Motor neuron (in vitro differentiated cells): ENCODE data around the gene BCAS1. TPM values are rescaled to one million over a fixed set of nuclear protein-coding genes. Genes with fewer than 3 reads are reported as not detected.

ENCODE experiments used
- ATAC-seq, 8 experiments: fragments of 200-7000 bp; cut with Tn5 transposase; replicated peaks in 6 of 8; 2 replicates each; pipeline ENCODE4 v1.8.0; 2021; ENCODE audit warnings: mild to moderate bottlenecking in 8 of 8, moderate library complexity in 8 of 8
- H3K27ac ChIP-seq, 2 donors: fragments of 250-450 bp; sonication (Bioruptor Pico); 2 replicates each; pipeline ENCODE4 v1.9.0; 2021; ENCODE audit warnings: antibody characterized with exemption in 2 of 2, mild to moderate bottlenecking in 2 of 2, moderate library complexity in 1 of 2
- H3K4me1 ChIP-seq, 2 donors: fragments of 250-450 bp; sonication (Bioruptor Pico); replicated peaks in 1 of 2; 2 replicates each; pipeline ENCODE4 v1.6.1; 2021; ENCODE audit warnings: antibody characterized with exemption in 2 of 2, mild to moderate bottlenecking in 2 of 2, moderate library complexity in 1 of 2
- H3K4me3 ChIP-seq, 5 donors: fragments of 250-450 bp; sonication (Bioruptor Pico); 2 replicates each; pipeline ENCODE4 v1.9.0; 2021; ENCODE audit warnings: antibody characterized with exemption in 5 of 5, mild to moderate bottlenecking in 5 of 5, moderate library complexity in 4 of 5
- WGBS, 10 experiments: fragments of 450-650 bp; shearing (Covaris generic); methylation state at CpG; one replicate each; pipeline ENCODE4 v1.0.0; 2022; 5-methylcytosine and 5-hydroxymethylcytosine counted together
- in situ Hi-C, 9 experiments: fragments of 400-800 bp; cut with MboI; loops; one replicate each; pipeline ENCODE4 v1.15.0; 2021; ENCODE audit warnings: low sequenced_read_pairs in 9 of 9, low pct_unique_long_range_greater_than_20kb in 2 of 9; ENCODE audit not compliant: unreplicated experiment in 9 of 9
- total RNA-seq, 8 experiments: library from RNA; unstranded; fragments of 300-600 nt; gene quantifications; 2 replicates each; pipeline versions ENCODE4 v1.2.3 to v1.2.4, GENCODE V29; 2022

Gene BCAS1
- total RNA-seq, 8 experiments from 2014 or later = 0.05 to 1.3 (median 0.28) TPM

DNA sequence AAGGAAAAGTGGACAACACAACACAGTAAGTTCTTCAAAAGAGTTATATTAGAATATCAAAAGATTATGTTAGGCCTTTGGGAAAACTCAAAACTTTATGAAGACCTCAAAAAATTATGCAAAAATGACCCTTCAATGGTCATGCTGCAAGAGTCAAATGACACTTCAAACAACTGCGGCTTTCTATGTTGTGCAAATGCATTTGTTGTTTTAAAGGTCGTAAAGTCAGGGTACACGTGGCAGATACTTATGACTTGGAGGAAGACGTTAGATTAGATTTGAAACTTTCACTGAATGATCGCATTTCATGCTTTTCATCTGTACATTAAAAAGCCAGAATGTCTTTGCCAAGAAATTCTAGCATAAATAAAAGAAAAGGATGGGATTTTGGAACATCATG is 31.4 kb downstream of the BCAS1 start:
- no peak for ATAC-seq
- 53 to 100% (median 76%) methylated on average over 1 to 5 of the region's 5 CpGs; no CpG with 5 or more reads in 1 of the 10 experiments for WGBS, 10 experiments
- in situ Hi-C loops = no loop called here
- Histone ChIP-seq H3K4me1 (no peaks in the 10 kb centered on the region), H3K27ac (no peak overlapping the region), H3K4me3 (no peak overlapping the region)

DNA sequence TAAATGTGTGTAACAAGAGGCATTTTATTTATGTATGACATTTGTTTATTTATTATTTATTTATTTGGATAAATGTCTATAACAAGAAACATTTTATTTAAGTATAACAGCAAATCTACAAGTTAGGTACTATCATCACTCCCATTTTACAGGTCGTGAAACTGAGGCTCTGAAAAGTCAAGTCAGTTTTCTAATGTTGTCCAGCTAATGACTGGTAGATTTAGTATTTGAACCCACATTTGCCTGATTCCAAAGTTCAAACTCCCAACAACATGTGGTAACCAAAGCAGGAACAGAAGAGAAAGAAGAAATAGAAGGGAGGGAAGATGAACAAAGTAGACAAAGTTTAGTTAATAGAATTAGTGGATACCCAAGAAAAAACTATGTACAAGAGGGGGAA is 32.9 kb downstream of the BCAS1 start:
- 17 to 86% (median 67%) methylated on average over 1 of the region's 1 CpG; no CpG with 5 or more reads in 5 of the 10 experiments for WGBS, 10 experiments
- Histone ChIP-seq H3K27ac (no peak overlapping the region), H3K4me1 (no peaks in the 10 kb centered on the region), H3K4me3 (no peak overlapping the region)
- no peak for ATAC-seq
- in situ Hi-C loops = no loop called here

DNA sequence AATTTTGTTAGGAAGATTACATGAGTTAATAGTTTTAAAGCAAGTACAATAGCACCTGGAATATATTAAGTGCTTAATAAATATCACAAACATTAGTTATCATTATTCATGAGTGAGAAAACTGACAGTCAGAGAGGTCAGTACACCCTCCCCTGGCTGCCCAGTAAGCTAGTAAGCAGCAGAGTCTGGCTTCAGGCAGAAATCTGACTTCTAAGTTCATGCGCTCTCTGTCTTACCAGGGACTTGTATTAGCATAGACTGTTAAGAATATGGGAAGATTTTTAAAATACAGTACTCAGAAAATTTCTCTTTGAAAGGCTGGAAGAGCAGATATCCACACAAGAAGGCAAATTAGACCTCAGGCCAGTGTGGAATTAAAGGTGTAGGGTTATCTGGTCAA is 40.8 kb downstream of the BCAS1 start:
- ATAC-seq = peak in 2 of 8 experiments; percentile 69 to 73
- Histone ChIP-seq H3K27ac (no peak overlapping the region), H3K4me1 (peaks cover 17 to 19% of the 10 kb centered on the region in 2 donors), H3K4me3 (no peak overlapping the region)
- whole genome bisulfite sequencing, 10 experiments = 60 to 100% (median 86%) methylated on average over 1 of the region's 1 CpG; no CpG with 5 or more reads in 3 of the 10 experiments
- in situ Hi-C loops = no loop called here

DNA sequence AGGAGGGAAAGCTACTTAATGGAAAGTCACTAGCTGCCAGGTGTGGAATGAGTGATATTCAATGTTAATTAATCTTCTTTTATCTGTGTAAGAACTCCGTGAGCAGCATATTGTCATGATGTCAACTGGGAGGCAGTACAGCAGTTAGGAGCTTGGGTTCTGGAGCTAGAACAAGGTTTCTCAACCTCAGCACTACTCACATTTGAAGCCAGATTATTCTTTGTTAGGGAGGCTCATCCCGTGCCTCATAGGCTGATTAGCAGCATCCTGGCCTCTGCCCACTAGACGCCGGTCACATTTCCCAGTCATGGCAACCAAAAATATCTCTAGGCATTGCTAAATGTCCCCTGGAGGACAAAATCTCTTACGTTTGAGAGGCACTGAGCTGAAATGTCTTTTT is 41.2 kb downstream of the BCAS1 start:
- H3K27ac ChIP-seq = no peak overlapping the region
- in situ Hi-C loops = no loop called here
- H3K4me3 ChIP-seq = no peak overlapping the region
- H3K4me1 ChIP-seq = peaks cover 21 to 24% of the 10 kb centered on the region in 2 donors
- WGBS, 10 experiments = 0 to 90% (median 74%) methylated on average over 1 to 5 of the region's 5 CpGs; no CpG with 5 or more reads in 1 of the 10 experiments
- peak in 1 of 8 experiments; percentile 37 for ATAC-seq

DNA sequence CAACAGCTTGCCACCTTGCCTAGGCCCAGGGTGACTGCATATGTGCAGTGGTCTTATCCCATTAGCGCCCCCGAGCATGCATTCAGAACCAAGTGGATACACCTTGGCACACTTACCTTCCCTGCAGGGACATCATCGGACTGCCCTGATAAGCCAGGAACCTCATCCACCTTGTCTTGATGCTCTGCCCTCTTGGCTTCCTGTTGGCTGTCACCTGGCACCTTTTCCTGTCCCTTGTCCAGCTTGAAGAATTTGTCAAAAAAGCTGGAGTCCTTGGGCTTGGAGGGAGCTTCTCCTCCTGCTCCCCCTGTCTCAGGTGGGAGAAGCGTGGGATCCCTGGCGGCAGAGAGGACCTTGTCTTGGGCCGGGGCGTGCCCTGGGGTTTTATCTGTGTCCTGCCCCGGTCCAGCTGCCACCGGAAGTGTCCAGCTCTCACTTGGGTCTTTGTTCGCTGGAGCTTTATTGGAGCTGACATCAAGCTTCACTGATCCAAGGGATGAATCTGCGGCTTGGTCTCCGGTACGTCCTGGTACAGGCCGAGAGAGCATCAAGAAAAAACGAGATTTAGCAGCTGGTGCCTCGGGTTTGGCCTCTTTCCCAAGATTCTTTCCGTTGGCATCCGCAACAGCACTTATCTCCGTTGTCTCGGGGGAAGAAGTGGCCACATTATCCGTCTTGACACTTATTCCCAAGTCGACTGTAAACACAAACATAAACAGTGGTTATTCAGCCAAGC is 42.0 kb downstream of the BCAS1 start:
- 60 to 100% (median 90%) methylated on average over 2 to 15 of the region's 22 CpGs; no CpG with 5 or more reads in 2 of the 10 experiments for WGBS, 10 experiments
- Histone ChIP-seq H3K27ac (no peak overlapping the region), H3K4me3 (no peak overlapping the region), H3K4me1 (peaks cover 21 to 24% of the 10 kb centered on the region in 2 donors)
- in situ Hi-C loops = no loop called here
- no peak for ATAC-seq

DNA sequence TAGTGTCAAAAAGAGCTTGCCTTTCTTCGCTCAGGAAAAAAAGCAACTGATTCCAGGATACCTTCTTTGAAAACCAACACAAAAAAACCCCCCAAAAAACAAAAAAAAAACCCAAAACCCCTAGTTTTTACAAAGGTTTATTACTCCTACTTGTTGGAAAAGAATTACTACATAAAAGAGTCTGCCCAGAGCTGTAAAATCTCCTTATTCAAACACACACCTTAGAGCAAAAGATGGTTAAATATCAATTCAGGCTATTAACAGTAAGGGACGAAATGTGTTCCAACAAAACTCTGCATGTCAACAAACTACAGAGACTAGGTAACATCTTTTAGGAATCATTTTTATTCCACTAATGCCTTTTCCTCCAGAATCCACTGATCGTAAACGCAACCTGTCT is 42.7 kb downstream of the BCAS1 start:
- 50 to 100% (median 80%) methylated on average over 1 to 4 of the region's 4 CpGs for WGBS, 10 experiments

DNA sequence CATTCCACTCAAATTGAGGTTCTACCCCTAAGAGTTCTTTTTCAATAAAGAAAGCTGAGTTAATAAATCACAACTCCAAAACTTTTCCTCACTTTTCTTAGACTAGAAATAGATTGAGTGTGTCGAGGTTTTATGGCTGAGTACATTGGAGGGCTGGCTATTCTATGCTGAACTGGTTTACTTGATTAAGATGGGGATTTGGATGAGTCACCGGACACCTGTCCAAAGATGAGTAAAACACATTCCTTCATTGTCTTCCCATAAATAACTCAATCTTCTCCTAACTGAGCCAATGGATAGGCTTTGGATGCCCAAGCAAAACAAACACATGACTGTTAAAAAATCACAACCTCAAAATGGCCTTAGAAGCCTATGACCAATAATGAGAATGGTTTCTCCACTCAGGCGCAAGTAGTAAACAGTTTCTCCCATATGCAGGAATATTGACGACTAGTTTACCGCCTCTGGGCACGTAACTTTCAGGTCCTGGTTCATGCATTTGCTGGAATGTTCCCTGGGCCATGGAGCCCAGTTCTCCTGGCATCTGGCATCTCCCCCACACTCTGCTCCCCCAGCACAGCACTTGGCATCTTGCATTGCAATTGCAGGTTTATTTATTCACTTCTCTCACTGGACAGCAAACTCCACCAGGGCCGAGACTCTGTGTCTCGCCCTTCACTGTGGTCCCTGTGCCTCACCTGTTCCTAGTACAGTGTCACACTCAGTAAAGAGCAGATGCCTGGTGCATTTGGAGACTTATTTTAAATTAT is 43.9 kb downstream of the BCAS1 start:
- no peak overlapping the region for H3K27ac ChIP-seq

More for the DNA sequence above, 42.7 kb downstream of the BCAS1 start:
- Histone ChIP-seq H3K4me1 (peaks cover 21 to 24% of the 10 kb centered on the region in 2 donors), H3K4me3 (no peak overlapping the region), H3K27ac (no peak overlapping the region)
- in situ Hi-C loops = no loop called here
- no peak for ATAC-seq

DNA sequence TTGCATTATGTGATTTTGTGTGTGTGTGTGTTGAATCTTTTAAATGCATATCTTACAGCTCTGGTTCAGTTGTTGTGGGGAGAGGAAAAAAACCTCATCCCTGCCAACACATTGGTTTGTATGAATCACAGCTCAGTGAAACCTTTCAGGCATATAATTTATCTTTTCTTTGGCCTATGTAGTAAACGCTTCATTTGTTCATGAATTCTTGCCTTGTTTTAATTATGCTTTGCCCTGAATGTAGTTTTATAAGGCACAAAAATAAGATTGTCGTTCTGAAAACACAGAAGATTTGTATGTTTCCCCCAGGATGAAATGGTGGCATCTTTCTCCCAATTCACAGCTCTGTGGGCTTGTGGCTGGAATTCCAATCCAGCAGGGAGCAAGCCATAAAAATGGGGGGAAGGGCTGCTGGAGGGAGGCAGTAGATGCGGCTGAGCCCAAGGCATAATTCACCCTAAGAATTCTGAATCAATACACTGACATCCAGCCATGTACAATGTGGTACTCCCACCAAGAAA is 45.1 kb downstream of the BCAS1 start:
- 6 to 34% (median 15%) methylated on average over 1 to 3 of the region's 3 CpGs; no CpG with 5 or more reads in 1 of the 10 experiments for WGBS, 10 experiments
- Histone ChIP-seq H3K4me1 (peaks cover 21 to 24% of the 10 kb centered on the region in 2 donors), H3K4me3 (no peak overlapping the region), H3K27ac (peak overlapping the region; percentile 28 to 58)
- in situ Hi-C loops = no loop called here
- peak in 7 of 8 experiments; percentile 65 to 94 (median 81) for ATAC-seq

More for the DNA sequence above, 43.9 kb downstream of the BCAS1 start:
- no peak for ATAC-seq
- 39 to 100% (median 83%) methylated on average over 1 to 8 of the region's 8 CpGs; no CpG with 5 or more reads in 1 of the 10 experiments for WGBS, 10 experiments
- in situ Hi-C loops = no loop called here
- H3K4me1 ChIP-seq = peaks cover 21 to 24% of the 10 kb centered on the region in 2 donors
- H3K4me3 ChIP-seq = no peak overlapping the region

DNA sequence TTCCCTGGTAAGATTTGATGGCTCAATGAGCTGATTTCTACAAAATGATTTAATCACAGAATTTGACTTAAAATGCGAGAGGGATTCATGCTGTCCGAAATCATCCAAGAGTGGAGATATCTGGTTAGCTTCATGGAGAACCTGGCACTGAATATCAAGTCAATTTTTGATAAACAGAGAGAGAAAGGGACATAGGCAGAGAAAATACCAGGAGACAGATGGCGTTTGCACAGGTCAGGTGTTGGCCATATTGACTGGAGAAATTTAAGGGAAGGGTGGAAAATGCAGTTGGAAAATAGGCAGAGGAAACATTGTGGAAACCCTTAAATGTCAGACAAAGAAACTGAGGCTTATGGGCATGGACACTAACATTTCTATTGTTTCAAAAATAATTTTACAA is 47.0 kb downstream of the BCAS1 start:
- H3K27ac ChIP-seq = no peak overlapping the region
- H3K4me3 ChIP-seq = no peak overlapping the region
- in situ Hi-C loops = no loop called here
- WGBS, 10 experiments = 89 to 100% (median 94%) methylated on average over 3 of the region's 3 CpGs; no CpG with 5 or more reads in 1 of the 10 experiments
- ATAC-seq = no peak
- peaks cover 16 to 24% of the 10 kb centered on the region in 2 donors for H3K4me1 ChIP-seq

DNA sequence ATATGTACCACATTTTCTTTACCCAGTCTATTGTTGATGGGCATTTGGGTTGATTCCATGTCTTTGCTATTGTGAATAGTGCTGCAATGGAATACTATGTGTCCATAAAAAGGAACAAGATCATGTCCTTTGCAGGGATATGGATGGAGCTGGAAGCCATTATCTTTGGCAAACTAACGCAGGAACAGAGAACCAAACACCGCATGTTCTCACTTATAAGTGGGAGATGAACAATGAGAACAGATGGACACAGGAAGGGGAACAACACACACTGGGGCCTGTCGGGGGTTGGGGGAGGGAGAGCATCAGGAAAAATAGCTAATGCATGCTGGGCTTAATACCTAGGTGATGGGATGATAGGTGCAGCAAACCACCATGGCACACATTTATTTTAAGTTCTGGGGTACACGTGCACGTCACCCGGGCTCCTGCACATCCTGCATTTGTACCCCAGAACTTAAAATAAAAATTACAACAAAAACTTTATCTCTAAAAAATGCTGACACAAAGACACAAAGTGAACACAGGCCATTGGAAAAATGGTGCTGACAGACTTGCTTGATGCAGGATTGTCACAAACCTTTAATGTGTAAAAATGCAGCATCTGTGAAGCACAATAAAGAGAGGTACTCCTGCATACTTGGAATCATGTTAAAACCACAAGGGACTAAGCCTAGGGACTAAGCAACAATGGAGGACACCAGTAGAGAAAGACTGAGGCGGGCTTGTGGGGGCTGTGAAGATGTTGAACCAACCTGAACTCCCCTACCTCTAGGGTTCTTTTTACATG is 48.8 kb downstream of the BCAS1 start:
- in situ Hi-C loops = no loop called here
- no peak for ATAC-seq
- WGBS, 10 experiments = 73 to 100% (median 88%) methylated on average over 1 to 4 of the region's 7 CpGs; no CpG with 5 or more reads in 3 of the 10 experiments
- H3K4me1 ChIP-seq = peaks cover 16 to 28% of the 10 kb centered on the region in 2 donors
- no peak overlapping the region for H3K4me3 ChIP-seq
- no peak overlapping the region for H3K27ac ChIP-seq

DNA sequence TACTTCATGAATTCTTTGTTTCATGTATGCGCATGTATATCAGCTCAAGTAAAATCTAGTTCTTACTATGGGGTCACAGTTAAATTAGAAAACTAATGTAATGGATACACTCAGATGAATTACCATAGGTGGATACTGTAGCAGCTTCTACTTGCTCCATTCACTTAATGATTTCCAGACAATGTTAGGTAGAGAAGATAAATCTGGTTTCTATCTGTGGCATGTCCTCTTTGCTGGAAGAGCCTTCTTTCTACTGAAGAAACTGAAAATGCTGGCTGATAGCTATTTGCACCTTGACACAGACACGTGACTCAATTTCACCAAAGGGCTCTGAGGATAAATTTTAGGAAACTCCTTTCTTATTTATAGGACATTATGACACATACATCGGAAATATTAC is 49.5 kb downstream of the BCAS1 start:
- no peak for ATAC-seq
- no peak overlapping the region for H3K4me3 ChIP-seq
- no peak overlapping the region for H3K27ac ChIP-seq

DNA sequence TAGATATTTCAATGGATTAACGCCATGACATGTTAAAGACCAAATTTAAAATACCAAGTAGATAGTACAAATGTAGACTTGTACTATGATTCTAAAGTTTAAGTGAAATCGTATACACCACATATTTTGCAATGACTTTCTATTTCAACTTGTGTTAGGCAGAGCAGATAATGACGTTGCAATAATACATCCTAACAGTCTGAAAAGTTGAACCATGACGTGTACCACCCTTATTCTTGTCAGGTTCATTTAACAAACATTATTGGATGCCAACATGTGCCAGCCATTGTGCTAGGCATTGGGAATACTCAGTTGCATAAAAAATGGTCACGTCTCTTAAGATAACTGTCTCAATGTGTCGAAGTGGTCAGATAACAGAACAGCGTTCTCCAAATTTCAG is 50.0 kb downstream of the BCAS1 start:
- no peak for ATAC-seq
- in situ Hi-C loops = no loop called here
- H3K4me1 ChIP-seq = peaks cover 17 to 29% of the 10 kb centered on the region in 2 donors

More for the DNA sequence above, 49.5 kb downstream of the BCAS1 start:
- peaks cover 17 to 29% of the 10 kb centered on the region in 2 donors for H3K4me1 ChIP-seq
- in situ Hi-C loops = no loop called here
- 68 to 100% (median 100%) methylated on average over 1 to 3 of the region's 3 CpGs; no CpG with 5 or more reads in 1 of the 10 experiments for WGBS, 10 experiments

More for the DNA sequence above, 50.0 kb downstream of the BCAS1 start:
- H3K4me3 ChIP-seq = no peak overlapping the region
- 58 to 100% (median 92%) methylated on average over 1 to 7 of the region's 7 CpGs for WGBS, 10 experiments
- H3K27ac ChIP-seq = no peak overlapping the region
